GM21723 (cell line): ENCODE data around the gene SNRNP200.

ENCODE experiments used
- ATAC-seq: cut with Tn5 transposase; IDR thresholded peaks from one replicate; pipeline ENCODE4 v1.9.1; 2021; ENCODE audit warnings: mild to moderate bottlenecking, moderate library complexity; ENCODE audit not compliant: unreplicated experiment

Gene SNRNP200

GRCh38 chr2:96305091-96305978 lies at the start of gene SNRNP200:
SNRNP200 (minus strand) TSS chr2:96305546; CDS start chr2:96305437, 109 bp downstream.
- peak; percentile 88 for ATAC-seq

GRCh38 chr2:96354492-96354891 lies 49.1 kb upstream of the SNRNP200 start:
- no peak for ATAC-seq

GRCh38 chr2:96353606-96354101 lies 48.3 kb upstream of the SNRNP200 start:
- no peak for ATAC-seq

GRCh38 chr2:96353032-96353561 lies 47.8 kb upstream of the SNRNP200 start:
- no peak for ATAC-seq

- ATAC-seq, result no peak
These were observed 42.0 kb upstream of the SNRNP200 start for GRCh38 chr2:96347395-96347794.

DNA sequence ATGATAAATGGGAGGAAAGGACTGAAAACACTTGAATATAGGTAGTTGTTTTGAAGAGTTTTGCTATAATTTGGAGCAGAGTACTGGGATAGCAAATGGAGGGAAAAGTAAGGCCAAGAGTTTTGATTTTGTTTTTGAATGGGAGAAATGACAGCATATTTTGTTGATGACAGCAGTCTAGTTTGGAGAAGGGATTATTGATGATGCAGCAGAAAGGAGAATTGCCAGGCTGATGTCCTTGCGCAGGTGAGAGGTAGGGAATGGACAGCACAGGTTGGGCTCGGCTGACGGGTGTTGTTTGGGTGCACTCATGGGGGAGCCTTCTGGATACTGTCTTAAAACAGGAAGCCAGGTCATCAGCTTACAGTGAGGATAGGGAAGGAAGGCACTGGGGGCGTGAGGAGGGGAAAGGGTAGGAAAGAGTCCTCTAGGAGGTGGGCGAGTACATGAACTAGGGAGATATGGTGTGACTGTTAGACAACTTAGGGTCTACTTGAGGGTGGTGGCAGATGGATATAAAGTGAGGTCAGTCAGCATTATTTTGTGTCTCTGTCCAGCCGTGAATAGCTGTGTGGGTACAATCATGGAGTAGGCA lies 40.6 kb upstream of the SNRNP200 start:
- ATAC-seq, result no peak

DNA sequence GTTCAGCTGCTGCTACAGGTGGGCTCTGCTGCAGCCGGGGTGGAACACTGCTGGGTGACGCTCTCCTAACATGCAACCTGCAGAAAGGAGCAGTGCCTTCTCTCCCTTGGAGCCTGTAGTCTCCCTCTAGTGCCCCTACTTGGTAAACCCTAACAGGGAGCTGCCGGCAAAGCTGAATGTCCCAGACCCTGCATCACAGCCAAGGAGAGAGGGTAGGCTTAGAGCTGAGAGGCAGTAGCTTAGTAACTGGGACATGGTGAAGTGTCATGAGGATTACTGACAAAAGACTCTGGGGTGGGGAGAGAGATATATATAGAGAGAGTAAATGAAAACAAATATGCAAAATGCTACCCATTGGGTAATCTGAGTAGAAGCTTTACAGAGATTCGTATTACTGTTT lies 40.1 kb upstream of the SNRNP200 start:
- ATAC-seq, result no peak

DNA sequence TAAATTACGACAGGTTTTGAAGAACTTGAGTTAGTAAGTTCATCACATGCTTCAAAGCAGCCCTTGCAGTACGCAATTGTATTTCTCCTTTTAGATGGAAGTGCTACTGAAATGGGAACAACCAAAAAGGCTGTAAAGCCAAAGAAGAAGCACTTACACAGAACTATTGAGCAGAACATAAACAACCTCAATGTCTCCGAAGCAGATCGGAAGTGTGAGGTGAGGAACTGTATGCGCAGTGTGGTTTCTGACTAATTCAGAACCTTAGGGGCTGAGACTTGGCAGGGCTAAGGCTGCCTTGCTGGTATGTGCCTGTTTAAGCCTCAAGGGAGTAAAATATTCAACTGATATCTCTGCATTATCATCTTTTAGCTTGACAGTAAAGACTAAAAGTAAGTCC lies 38.7 kb upstream of the SNRNP200 start:
- peak; percentile 85 for ATAC-seq

GRCh38 chr2:96342085-96342484 lies 36.7 kb upstream of the SNRNP200 start:
- ATAC-seq, result no peak

DNA sequence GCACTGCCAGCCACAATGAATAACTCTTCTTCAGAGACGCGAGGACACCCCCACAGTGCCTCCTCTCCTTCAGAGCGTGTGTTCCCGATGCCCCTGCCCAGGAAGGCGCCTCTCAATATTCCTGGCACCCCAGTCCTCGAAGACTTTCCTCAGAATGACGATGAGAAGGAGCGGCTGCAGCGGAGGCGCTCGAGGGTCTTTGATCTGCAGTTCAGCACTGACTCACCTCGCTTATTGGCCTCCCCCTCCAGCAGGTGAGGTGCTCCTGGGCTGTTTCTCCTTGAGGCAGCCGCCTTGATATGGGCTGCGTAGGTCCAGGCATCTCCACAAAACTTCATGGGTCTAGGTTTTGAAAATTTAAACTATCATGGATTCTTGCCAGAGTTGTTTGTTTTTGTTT lies 36.3 kb upstream of the SNRNP200 start:
- no peak for ATAC-seq

- ATAC-seq, result no peak
These were observed 35.4 kb upstream of the SNRNP200 start for GRCh38 chr2:96340493-96341414.

DNA sequence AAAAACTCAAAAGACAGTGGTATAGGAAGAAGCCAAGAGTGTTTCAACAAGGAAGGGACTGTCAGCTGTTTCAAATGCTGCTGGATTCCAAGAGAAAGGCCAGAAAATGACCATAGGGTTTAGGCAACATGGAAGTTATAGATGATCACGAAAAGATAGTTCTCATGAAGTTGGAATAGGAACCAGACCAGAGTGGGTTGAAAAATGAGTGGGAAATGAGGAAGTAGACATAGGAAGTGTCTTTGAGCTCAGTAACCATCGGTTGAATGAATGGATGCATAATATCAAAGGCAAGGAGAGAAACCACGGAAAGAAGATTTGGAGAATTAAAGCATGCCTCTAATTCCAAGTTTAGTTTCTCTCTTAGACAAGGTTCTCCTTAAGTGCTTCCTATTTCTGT lies 31.5 kb upstream of the SNRNP200 start:
- no peak for ATAC-seq

DNA sequence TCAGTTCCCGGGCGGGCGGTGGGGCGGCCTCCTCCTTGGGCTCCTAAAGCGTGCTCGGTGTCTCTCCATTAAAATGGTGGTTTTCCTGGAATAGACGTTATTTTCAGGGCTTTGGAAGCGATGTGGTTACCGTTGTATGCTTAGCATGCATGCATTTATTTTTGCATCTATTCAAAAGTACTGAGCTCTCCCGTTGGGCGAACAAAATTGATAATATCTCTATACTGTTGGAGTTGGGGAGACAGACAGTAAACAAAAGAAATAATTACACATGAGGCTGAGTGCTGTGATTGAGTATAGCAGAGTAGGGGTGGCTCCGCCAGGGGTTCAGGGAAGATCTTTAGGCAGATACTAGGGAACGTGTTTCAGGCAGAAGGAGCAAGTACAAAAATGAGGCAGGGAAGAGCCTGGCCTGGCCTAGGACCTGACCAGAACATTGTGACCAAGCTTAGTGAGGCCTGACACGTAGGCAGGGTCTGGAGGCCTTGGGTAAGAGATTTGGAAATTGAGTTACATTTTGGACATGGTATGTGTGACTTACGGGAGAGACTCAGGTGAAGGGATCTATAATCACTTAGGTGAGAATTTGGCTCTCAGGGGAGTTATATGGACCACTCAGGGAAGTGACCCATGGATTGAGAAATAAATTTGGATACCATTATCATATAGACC lies 30.9 kb upstream of the SNRNP200 start:
- ATAC-seq, result no peak

DNA sequence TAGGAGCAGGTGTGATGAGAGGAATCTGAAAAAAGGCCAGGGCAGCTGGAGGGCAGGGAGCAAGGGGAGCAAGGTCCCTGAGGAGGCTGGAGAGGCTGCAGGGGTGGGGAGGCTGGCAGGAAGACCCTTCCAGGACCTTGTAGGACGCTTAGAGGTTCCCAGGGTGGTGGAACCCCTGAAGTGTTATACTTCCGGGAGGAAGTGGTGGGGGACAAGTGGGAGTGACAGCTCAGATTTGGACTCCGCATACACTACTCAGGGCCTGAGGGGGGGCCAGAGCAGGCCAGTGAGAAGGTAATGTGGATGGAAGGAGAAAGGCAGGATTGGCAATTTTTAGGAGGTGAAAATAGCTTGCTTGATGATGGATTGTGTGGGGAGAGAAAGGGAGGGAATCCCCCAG lies 28.4 kb upstream of the SNRNP200 start:
- ATAC-seq, result no peak

DNA sequence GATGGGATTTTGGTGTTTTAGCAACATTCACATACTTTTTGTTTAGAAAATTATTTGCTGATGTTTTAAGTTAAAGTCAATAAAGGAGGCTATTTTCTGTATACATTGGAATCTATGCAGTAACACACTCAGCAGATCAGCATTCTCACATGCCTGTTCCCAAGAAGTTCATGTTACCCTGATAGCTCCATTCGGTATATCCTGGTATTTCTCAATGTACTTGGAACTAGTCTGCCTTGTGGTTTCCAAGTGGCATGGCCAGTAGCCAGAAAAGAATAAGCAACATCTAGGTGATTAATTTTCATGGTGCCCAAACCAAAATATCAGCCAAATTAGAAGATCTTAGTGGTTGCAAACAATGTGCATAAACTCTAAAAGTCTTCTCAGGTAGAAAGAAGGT lies 25.1 kb upstream of the SNRNP200 start:
- ATAC-seq, result no peak

DNA sequence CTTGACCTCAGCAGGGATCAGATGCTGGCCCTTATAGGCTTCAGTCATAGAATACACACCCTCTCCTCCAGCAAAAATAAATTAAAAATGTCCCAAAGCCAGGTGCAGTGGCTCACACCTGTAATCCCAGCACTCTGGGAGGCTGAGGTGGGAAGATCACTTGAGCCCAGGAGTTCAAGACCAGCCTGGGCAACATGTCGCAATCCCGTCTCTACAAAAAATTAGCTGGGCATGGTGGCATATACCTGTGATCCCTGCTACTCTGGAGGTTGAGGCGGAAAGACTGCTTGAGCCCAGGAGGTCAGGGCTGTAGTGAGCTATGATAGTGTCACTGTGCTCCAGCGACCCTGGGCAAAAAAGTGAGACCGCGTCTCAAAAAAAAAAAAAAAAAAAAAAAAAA lies 24.5 kb upstream of the SNRNP200 start:
- ATAC-seq, result no peak

- no peak for ATAC-seq
These were observed 24.1 kb upstream of the SNRNP200 start for GRCh38 chr2:96329456-96329855.

GRCh38 chr2:96326990-96327820 lies 21.9 kb upstream of the SNRNP200 start:
- no peak for ATAC-seq

- no peak for ATAC-seq
These were observed 21.2 kb upstream of the SNRNP200 start for GRCh38 chr2:96326564-96326963.

DNA sequence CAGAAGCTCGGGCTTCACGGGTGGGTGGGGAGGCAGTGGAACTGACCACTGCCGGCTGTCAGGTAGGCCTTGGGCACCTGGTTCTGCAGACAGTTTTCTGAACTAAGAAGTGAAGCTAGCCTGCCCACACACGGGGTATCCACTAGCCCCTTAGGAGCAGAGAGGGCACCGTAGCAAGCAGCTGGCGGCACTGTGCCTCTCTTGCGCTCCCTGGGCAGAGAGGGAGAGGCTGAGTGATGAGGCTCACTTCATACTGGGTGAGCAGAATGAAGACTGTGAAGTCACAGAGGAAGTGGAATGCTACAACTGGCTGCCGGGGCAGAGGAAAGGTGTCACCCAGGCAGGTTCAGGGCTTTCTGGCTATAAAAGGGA lies 20.5 kb upstream of the SNRNP200 start:
- ATAC-seq, result no peak
